HG03039 (cell line): Measurements from ENCODE around the gene TBX18.

Source experiments
- ATAC-seq: cut with Tn5 transposase; IDR thresholded peaks from one replicate; pipeline ENCODE4 v1.9.1; 2021; ENCODE audit warnings: mild to moderate bottlenecking, moderate library complexity; ENCODE audit not compliant: unreplicated experiment

TBX18 gene

DNA sequence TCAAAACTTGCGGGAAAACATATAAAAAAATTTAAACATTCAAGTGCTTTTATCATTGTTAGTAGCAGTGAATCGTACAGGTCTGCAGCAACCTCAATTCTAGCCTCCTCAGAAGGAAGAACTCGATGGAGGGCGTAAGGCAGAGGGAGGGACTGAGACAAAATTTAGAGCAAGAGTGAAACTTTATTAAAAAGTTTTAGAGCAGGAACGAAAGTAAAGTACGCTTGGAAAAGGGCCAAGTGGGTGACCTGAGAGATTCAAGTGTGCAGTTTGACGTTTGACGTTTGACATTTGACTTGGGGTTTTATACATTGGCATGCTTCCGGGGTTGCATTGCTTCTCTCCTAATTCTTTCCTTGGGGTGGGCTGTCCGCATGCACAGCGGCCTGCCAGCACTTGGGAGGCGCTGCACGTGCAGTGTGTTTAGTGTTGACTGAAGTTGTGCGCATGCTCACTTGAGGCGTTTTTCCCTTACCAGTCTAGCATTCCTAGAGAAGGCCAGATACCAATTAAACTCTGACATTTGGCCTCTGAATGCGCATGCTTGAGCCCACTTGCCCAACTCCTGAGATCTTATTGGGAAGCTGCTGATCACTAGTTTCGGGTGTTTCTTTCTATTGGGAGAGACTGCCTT, 82.6 kb downstream of the TBX18 start:
- ATAC-seq = no peak

DNA sequence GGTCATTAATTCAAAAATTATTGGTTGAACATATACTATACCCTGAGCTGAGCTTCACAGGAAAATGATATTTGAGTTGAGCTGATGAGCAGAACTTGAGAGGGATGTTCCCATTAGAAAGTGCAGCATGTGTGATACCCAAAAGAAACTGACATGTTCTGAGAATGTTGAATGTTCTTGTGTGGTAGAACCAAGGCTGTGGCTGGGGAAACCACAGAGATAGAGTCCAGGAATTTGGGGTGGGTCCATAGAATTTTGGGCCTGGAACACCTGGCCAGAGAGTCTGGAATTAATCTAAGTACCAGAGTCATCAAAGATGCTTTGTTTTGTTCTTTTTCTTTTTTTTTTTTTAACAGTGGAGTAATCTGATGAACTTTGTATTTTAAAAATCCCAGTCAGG, 88.7 kb downstream of the TBX18 start:
- no peak for ATAC-seq

DNA sequence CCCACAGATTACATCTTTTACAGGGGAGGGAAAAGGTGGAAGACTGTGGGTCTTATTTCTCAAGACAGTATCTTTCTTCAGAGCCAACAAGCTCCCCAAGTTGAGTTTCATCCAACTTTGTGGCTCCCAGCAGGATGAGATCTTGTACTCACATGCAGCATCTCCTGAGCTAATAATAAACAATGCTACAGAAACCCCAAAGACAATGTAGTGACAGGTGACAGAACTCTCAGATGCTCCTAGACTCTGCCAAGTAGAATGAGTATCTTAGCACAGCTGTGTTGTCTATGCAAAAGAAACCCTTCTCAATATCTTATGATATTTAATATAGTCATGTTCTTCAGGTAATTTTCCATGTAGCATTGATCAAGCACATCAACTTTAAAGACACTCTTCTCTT, 90.0 kb downstream of the TBX18 start:
- no peak for ATAC-seq

DNA sequence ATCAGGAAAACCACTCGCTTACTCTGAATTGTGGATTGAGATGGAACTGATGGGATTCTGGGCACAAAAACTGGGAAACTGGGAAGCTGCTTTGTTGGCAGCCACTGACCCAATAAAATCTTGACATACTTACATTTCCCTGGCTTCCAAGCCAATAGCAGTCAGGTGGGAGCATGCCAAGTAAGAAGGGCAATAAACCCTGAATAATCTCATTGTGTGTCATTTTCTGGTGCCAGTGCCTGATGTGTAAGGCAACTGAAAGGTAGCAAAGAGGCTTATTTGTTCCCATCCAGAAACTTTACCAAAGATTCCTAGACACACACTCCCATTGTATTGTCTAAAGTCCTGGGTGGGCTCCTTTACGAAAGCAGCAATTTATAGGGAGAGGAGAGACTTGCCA, 93.2 kb downstream of the TBX18 start:
- ATAC-seq = no peak

DNA sequence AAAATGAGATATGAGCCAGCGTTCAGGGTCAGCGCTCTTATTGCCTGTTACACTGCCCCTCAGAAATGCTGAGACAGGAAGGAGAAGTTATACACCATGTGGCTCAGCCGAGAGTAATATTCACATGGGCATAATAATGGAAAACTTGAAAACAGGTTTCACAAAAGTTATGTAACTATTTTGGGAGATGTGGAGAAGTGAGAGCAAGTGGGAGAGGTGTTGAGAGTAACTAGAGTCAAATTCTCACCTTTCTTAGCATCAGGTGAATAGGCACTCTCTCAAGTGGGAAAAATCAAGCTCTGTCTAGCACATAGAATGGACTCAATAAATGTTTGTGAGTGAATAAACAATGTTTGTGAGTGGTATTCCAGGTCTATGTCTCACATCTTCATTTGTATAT, 94.5 kb downstream of the TBX18 start:
- no peak for ATAC-seq

DNA sequence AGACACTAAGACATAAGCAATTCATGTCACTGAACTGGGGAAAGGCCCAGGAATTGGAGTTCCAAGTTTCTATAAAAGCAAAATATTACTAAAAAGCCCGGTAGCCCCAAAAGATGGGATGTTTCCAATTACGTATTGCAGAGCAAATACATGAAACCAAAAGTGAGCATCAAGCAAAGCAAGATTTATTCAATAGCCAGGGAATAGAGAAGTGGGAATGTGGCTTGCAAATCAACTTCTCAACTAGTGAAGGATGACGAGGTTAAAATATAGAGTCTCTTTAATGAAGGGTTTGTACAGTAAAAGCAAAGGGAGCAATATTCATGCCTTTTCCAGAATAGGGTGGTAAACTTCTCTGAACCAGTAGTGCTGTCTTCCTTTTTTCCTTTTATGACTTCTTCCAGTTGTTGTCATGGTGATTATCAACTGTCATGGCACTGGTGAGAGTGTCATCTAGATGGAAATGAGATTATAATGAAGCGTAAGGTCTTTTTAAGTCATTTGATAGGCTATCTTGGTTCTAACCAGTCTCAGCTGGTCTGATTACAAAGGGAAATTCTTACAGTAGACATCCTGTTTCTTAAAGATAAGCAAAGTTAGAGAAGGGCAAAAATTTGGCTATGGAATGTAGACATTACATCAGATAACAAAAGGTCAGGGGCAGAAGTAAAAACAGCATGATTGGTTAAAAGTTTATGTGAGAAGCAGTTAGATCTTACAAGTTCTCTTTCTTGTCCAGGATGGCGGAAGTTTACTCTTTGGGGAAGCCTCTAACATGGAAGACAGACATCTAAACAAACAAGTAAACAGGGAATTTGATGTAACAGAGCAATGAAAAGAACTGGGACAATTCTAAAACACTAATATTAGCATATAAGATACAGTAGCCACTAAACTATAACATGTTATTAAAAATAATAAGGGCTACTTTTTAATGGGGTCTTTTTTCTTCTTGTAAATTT, 96.9 kb downstream of the TBX18 start:
- no peak for ATAC-seq

DNA sequence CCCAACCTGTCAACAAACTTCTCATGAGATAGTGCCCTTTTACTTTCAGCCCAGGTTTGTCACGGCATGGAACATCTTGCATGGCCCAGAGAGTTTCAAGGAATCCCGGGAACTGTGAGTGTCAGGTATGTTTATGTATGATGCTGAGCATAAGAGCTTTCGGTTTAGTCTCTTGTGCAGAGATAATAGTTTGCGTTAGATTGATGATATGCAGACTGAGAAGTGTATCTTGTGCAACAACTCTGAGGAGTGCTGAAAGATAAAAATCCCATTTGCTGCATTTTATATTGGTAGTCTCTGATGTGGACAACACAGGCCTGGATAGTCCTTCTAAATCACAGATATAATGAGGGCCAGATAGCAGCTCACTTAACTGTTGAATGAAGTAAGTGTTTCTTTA, 99.0 kb downstream of the TBX18 start:
- ATAC-seq = no peak

DNA sequence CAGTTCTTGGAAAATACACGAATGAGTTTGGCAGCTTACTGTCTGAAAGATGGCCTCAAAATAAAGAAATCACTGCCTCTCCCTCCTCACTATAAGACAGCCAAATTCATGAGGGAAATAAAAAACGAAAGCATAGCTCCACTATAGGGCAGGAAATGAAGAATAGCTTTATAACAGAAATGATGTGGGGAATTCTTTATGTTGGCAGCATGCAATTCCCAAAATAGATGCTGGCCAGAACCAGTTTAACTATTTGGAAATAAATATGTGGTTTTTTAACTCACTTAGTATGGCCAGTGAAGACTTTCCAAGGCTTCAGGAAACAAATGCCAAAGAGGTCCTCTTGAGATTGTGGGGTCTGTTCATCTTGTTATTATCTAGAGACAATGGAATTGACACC, 100.5 kb downstream of the TBX18 start:
- ATAC-seq = no peak

DNA sequence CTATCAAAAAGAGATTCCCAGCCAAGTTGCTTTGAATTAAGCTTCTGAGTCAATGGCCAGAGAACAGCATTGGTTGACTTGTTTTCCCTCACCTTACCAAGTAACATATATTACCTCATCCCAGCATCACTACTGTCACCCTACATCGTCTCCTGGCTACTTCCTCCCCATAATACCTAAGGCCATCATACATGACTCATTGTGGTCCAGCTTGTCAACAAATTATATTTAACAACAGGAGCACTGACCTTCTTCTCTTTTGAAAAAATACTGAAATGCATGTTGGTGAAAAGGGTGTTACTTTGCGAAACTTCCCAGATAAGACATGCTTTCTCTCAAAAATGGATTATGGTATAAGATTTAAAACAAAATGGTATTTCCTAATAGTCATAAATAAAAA, 106.9 kb downstream of the TBX18 start:
- ATAC-seq = no peak

DNA sequence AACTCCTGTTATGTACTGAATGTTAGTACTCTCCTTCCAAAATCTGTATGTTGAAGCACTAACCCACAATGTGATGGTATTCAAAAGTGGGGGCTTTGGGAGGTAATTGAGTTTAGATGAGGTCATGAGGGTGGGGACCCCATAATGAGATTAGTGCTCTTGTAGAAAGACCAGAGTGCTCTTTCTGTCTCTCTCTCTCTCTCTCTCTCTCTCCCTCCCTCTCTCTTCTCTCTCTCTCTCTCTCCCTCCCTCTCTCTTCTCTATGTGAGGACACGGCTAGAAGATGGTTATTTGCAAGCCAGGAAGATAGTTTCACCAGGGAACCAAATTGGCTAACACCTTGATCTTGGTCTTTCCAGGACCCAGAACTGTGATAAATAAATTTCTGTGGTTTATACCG, 107.4 kb downstream of the TBX18 start:
- ATAC-seq = no peak

DNA sequence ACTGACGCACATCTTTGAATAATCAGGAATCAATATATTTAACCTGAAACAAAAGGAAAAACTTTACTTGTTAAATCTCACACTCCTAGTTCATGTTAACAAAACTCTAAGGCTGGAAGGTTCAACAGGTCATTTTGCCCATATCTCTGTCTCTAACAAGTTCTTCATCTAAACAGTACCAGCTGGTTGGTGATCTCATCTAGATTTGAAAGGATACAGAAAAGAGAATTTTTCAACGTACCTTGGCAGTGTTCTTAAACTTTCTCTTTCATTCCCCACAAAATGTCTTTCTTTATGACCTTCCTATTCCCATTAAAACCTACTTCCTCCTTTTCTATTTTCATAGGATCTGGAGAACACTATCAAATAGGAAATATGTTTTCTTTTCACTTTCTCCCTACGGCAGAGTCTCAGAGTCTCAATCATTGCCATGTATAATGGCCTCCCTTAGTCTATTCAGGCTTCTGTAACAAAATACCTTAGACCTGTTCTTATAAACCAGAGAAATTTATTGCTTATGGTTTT, 111.3 kb downstream of the TBX18 start:
- ATAC-seq = no peak

DNA sequence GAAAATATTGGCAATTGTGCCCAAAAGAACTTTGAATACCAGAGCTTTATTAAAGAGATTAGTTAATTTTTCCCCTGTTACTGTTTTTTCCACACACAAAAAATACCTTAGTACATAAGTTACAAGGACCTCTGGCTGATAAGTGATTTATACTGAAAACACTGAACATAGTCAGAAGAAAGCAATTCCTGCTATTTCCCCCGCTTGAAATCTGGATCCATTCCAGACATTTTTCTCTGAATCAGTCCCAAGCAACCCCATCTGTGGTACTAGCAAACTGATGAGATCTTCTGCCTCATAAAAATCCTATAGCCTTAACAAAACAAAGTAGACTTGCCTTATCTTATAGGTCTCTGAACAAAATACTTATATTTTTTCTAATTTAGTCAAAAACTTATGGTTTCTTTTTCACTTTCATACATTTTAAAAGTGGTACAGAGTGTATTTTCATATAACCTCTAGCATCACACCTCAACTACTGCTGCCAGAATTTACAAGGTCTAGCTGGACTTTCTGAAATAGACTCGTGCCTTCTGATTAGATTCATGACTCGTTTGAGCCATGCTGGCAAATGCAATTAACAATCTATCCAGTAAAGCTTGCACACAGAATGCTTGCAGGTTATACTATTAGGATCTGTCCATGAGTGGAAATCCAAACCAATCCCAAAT, 111.9 kb downstream of the TBX18 start:
- no peak for ATAC-seq

DNA sequence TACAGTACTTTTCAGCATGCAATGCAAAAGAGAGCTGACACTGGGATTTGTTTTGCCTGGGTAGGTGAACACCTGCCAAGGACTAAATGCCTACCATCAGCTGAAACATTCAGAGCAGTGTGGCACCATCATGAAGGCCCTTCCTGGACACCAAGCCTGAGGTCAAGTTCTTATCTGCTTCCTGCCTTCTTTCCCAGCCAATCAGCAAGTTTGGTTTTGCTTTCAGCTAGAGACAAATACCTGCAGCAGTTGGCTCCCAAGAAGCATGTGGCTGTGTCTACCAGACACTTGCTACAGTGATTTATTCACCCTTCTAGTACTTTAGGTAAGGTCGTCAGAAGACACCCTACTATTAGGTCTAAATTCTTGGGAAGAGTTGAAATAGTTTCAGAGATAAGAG, 112.8 kb downstream of the TBX18 start:
- no peak for ATAC-seq

DNA sequence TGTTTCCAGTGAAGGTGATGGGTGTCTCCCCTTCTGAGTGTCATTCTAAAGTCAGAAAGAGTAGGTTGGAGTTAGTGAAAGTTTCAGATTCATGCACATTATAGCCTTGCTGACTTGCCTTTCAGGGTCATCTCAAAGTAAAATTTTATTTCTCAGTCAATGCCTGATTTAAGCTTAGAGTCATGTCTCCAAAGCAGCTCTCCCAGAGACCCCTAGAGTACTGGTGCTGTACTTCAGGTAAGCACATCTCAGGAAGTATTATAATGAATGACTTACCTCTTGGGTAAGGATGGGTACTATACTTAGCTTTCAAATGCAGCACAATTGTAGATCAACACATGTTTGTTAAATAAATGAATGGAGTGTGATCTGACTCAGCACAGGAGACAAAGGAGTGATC, 116.0 kb downstream of the TBX18 start:
- ATAC-seq = no peak

DNA sequence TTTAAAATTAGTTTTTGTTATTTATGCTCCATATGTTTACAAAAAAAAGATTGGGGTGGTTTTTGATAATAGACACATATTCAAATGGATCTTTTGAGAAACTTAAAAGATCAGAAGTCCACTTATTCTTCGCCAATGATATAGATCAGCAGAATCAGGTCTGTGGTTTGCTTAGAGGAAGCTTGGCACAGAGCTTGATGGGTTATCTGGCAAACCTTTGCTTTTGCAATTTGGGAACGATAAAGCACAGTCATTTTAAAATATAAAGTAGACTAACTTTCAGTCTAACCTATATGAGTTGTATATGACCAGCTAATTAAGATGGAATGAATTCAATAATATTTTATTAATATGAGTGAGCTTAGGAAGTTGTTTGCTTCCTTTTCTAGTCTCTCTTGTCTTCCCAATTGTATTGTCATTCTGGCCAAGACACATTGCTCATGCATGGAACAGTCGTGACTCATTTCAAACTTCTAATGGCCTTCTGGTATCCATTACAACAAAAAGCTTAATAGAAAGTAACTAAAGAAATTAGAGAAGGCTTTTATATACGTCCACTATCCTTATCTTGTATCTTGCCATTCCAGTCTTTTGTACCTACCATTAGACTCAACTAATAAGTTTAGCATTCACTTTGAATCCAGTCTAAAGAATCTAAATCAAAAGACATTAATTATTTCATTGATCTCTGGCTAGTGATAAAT, 118.7 kb downstream of the TBX18 start:
- ATAC-seq = no peak

DNA sequence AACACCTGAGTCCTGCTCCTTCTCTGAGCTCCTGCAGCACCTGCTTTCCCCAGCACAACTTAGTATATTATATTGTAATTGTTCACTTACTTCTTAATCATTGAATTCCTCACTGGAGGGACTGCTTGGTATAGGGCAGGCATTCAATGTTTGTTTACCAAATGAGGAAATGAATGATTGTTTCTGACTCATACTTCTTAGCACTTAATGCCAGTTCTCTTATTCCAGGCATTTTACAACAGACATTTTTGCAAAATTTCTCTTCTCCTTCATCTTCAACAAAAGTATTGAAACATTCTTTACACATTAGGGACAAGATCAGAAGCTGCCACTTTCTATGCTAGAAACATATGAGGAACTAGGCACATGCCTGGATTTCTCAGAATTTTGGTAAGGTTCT, 119.4 kb downstream of the TBX18 start:
- no peak for ATAC-seq

DNA sequence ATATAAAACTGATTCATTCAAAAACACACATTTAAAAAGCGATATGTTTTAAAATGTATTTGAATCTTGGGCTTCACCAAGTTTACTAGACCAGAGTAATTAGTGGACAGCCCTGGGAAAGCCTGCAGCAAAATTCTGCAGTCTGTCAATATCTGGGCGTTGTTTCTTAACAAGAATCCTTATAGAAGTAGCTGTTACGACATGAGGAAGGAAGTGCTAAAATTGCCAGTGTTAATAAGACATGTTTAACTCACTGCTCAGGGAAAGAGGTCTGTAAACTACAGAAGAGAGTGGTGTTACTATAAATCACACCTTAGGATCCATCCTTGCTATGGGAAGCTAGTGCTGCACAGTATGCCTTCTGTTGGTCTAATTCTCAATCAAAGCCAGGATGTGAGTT, 120.6 kb downstream of the TBX18 start:
- ATAC-seq = no peak

DNA sequence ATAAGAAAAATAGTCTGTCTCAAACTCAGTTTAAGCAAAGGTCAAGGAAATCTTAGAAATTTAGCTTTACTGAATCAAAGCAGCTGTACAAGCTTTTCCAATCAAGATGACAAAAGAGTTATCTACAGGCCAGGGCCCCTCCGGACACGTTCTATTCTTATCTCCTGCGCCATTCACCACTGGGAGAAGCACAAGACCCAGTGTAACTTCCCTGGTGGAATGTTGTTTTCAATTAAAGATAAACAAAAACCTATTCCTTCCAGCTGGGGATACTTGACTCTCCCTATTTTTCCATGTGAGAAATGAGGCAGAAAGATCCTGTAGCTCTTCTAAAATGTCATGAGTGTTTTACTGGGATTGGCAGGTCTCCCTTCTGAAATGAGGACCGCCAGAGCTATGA, 123.3 kb downstream of the TBX18 start:
- no peak for ATAC-seq

DNA sequence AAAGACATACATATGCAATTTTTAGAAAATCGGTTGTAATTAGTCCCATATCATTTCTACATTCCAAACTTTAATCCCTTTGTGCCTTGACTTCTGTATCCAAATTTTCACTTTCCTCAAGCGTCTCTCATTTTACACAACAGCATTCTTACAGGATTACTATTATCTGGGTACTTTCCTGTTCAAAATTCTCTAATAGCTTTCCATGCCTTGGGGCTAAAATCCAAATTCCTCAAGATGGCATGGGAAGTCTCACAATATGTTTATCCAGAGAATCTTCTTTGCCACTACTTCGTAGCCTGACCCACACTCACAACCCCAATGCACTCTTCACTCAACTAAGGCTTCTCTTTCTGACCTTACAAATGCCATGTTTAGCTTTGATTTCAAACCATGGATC, 125.0 kb downstream of the TBX18 start:
- ATAC-seq = no peak

DNA sequence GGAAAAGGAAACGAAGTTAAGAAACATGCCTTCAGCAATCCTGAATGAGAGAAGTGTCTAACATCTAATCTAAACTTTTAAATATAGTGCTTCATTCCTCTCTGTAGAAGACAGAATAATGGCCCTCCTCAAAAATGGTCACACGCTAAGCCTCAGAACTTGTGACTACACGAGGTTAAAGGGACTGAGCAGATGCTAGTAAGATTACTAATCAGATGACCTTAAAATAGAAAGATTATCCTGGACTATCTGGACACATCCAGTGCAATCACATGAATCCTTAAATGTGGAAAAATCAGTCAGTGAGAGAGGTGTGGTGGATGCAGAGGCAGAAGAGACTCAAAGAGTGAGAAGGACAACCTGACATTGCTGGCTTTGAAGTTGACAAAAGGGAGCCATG, 126.1 kb downstream of the TBX18 start:
- ATAC-seq = no peak
